ENCODE results near the gene KCNG2.

Gene KCNG2

DNA sequence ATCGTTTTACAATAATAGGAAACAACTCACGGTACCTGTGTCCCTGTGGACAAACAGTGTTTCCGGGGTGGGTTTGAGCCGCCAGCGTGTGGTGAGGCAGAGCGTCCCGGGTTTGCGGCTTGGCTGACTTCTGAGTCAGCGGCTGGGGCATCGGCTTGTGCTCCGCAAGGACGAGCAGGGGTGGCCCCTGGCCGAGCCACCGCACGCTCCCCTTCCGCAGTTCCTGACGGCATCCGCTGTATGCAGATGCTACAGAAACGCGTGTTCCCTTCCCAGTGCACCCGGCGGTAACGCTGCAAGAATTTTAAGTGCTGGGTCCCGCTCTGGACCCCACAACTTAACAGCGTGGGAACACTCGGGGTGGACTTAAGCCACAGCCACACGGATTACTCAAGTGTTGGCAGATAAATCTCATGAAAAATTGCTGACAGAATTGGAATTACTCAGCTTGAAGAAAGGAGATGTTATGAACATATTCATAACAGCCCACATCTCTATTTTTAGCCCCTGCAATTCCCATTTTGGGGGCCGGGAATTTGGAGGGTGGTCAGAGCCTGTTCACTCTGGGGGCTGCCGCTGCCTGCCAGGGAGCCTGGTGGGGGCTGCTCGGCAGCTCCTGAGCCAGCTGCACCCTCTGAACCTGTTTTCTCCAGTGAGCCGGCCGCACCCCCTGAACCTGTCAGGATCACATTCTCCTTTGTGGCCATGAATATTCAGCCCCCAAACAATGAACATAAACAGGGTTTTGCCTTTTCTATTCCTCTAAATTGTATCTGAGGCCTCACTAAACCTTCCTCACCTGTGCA is 12.6 kb upstream of the KCNG2 start:
- DNase-seq (ENCODE audit: low read depth in 2 of 2): no peak

DNA sequence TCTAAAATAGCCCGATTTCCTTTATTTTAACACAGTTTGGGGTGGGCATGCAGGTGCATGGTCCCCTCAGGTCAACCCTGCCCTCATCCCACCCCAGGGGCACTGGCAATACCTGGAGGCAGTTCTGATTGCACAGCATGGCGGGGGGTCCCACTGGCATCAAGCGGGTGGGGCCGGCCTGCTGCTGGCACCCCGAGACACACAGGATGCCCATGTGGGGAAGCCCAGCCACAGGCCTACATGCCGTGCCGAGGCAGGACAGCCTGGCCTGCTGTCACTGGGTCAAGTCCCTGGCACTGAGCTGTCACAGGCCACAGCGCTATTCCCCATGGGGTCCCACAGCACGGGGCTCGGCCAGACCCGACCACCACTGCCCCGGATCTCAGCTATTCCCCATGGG is 11.9 kb upstream of the KCNG2 start:
- no peak for DNase-seq (ENCODE audit: low read depth in 2 of 2)

DNA sequence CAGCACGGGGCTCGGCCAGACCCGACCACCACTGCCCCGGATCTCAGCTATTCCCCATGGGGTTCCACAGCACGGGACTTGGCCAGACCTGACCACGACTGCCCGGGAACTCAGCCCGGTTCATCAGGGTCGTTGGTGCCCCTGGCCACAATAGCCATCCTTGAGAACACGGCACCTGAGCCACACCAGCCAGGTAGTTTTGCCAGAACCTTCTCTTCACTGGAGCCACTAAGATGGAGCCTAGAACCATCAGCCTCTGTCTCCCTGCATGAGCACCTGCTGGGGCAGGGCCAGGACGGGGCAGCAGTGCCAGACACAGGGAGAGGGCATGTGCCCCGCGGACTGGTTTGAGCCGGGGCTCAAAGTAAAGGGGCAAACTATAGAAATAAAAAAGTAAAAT is 11.4 kb upstream of the KCNG2 start:
- no peak for DNase-seq (ENCODE audit: low read depth in 2 of 2)

DNA sequence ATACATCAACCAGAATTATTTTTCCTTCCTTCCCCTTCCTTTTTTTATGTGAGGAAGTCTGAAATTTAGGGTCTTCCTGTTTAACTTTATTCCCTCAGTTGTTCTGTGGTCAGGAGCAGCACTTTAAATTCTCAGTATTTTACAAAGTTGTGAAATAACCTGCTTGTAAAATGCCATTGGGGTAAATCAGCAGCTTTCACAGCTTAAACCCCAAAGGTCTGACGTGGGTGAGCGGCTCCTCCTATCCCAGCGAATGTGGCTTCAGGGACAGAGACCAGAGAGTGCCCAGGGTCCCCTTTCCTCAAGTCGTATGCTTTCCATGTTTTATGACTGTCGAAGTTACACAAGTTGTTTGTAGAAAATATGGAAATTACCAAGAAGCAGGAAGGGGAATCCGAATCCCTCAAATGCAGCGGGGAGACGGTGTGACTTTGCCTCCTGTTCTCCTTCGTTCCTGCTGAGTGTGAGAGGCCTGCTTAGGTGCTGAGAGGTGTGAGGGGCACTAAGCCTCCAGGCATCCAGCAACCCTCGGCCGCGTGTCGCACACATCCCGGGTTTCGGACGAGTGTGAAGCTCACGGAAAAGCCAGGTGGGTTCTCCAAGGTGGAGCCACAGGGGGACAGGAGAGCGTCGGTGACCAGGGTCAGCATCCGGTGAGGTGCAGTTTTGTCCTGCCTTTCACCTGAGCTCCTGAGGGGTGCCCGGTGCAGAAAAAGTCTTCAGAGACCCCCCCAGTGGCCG is 10.8 kb upstream of the KCNG2 start:
- DNase-seq (ENCODE audit: low read depth in 2 of 2): no peak

DNA sequence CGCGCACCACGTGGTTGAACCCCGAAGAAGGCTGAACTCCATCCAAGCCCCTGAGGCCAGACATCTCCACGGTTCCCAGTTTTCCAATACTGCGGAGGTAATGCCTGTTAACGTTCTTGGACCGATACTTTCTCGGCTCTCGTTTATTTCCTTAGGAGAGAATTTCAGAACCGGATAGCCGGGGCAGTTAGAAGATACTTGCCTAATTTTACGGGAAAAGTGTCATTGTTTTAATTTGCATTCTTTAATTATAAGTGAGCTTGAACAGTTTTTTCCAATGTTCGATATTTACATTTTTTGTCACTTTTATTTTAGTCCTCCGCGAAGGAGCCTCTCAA is 10.2 kb upstream of the KCNG2 start:
- DNase-seq (ENCODE audit: low read depth in 2 of 2): no peak

DNA sequence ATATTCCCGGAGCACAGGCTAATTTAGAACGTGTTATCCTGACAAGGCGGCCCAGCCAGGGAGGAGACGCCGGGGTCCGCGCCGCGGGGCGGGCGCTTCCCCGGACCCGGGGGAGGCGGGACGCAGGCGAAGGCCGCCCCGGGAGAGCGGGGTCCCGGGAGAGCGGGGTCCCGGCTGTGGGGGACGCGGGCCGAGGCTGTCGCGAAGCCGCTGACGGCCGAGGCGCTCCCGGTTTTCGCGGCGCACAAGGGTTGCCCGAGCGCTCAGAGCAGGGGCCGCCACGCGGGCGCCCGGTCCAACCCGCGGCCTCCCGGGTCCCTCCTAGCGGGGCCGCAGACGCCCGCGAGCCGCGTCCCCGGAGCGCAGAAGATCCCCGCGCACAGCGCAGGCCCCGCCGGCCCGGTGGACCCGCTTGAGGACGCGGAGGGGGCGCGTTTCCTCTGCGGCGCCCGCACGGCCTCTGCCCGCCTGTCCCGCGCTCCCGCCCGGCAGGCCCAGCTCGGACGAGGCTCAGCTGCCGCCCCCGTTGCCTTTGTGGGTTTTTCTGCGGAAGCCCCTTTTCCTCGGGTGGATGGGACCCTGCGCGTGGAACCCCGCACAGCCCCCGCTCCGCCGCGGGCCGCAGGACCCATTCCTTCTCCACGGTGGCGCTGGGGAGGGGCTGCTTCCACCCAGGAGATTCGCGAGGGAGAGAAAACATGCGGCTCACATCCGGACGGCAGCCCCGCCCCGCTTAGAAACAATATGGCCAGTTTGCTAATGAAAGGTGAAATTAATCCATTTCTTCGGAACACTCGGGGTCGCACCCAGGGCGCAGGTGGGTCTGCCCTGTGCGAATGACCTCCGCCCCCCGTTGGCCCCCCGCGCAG is 9.6 kb upstream of the KCNG2 start:
- no peak for DNase-seq (ENCODE audit: low read depth in 2 of 2)

DNA sequence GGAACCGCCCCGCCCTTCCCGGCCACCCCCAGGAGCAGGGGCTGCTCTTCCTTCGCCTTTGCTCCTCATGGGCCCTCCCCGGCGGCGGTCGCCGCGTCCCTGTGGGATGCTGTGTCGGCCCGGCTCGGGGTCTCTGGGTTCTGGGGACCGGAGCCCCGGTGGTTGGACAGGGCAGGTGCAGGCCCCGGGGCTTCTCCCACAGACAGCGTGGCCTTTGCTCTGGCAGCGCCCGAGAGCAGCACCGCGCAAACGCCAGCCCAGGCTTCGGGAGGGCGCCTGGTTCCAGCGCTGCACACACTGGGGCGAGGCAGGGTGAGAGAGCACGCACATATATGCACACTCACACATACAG is 9.0 kb upstream of the KCNG2 start:
- DNase-seq (ENCODE audit: low read depth in 2 of 2): no peak

DNA sequence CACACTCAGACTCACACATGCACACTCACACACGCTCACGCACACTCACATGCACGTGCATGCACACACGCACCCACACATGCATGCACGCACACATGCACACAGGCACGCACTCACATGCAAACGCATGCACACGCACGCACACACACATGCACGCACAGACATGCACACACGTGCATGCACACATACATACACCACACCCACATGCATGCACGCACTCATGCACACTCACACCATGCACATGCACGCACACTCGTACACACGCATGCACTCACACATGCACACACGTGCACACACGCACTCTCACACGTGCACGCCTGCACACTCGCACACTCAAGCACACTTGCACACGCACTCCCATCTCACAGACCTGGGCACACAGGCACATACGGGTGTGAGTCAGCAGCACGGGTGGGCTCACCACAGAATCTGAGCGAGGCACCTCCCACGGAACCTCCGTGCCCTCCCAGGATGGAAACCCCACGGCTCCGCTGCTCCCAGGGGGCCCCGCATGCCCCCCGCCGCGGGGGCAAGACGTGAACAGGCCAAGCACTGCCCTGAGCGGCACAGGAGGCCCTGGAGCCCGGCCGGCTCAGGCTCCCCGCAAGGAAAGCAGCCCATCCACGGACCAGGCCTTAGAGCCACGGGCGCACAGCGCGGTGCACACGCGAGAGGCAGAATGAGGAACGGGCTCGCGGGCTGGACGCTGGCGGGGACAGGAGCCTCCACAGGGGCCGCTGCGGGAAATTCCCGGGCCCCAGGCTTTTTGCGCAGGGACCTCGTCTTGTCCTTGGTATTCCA is 8.4 kb upstream of the KCNG2 start:
- DNase-seq (ENCODE audit: low read depth in 2 of 2): no peak

DNA sequence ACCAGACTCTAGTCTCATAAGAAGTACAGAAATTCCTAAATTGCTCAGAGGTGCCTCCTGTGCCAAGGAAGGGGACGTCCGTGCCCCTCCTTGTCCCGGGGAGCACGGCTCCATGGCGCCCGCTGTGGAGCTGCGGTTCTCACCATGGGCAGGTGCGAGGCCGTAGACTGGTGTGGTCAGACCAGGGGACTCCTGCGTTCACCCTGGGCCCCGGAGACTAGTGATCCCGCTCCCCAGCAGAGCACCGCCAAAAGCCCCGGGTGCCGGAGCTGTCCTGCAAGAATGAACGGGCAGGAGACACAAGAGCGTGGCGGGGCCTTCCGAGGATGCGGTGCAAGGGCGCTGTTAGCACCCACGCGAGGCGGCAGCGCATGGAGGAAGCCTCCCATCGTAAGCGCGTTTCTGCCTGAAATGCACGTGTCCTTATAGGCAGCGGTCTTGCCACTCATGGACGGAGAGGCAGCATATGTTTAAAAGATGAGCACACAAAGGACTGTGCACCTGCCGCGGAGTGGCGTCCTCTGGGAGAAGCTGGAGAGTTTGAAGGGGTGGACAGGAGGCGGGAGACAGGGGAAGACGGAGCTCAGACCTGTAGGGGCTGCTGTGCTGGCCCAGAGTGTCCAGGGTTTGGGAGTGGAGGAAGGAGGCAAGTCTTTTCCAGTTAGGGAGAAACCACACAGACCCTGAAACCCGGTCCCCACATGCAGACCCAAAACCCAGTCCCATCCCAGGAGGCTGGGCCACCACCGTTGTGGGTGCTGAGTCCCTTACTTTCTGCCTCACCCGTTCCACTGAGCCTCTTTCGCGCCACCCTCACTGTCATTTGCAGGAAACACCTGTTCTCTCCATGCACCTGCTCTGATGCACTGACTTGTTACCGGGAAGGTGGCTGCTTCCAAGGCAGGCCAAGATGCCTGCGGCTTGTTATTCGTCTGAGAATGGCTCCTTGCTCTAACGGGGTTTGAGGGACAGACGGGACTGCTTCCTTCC is 7.5 kb upstream of the KCNG2 start:
- DNase-seq (ENCODE audit: low read depth in 2 of 2): no peak

DNA sequence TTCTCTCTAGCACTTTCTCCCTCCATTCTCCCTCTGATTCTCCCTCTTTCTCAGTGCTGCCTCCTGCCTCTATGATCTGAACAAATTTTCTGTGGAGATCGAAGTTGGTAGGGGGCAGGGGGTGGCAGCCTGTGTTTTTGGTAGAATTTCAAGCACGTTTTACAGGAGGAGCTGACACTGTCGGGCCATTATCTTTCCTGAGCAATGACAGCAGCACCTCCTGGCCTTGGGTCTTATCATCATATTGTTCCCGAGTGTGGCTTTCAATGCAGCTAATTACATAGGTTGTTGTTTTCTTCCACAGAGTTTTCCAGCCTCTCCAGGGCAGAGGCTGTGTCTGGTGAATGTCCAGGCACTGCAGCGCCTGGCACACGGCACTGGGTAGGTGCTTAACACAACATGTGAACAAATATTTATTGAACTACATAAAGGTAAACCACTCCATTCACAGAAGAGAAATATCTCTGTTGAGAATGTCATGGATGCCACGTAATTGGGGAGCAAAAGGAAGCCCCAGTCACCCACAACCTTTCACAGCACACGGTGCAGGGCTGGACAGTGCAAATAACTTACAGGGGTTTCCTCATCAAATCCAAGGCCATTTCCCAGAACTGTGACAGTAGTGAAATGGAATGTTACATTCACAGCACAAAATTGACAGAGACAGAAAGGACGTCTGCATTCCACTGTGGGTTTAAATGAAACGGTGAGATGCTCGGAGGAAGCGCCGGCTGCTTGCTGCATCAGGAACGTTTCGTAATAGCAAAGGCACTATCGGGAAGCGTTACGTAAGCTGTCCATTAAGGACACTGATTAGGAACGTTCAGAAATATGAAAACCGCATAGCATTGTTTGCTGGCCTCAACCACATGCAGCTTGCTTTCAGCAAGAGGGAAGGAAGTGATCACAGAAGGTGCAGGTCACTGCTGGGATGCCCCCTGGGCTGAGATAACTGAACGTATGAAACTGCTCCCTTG is 6.5 kb upstream of the KCNG2 start:
- no peak for DNase-seq (ENCODE audit: low read depth in 2 of 2)

DNA sequence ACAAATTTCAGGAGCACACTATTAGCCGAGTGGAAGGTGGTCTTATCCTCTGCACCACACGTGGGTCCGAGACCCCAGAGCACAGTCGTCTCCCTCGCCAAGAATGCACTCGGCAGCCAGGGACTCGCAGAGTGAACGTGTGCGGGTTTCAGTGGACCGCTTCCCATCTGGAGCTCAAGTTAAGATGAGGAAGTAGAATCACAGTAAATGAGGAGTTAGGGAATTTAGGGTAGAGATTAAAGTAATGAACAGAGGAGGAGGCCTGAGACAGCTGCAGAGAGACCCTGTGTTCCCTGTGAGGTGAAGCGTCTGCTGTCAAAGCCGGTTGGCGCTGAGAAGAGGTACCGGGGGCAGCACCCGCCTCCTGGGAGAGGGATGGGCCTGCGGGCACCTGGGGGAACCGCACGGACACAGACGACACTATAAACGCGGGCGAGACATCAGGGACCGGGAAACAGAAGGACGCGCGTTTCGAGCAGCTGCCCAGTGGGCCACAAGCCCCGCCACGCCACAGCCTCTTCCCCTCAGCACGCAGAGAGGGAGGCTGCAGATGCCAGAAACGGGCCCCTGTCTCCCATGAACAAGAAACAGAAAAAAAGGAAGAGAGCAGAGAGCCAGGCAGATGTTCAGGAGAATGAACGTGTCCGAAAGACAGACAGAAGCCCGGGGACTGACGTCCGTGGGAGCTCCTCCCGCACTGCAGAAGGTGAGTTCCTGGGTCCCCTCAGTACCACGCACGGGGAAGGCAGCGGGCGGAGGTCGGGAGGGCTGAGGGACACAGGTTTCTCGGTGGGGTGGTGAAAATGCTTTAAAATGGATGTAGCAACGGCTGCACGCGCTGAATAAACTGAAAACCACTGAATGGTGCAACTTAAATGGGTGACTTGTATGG is 5.4 kb upstream of the KCNG2 start:
- no peak for DNase-seq (ENCODE audit: low read depth in 2 of 2)

DNA sequence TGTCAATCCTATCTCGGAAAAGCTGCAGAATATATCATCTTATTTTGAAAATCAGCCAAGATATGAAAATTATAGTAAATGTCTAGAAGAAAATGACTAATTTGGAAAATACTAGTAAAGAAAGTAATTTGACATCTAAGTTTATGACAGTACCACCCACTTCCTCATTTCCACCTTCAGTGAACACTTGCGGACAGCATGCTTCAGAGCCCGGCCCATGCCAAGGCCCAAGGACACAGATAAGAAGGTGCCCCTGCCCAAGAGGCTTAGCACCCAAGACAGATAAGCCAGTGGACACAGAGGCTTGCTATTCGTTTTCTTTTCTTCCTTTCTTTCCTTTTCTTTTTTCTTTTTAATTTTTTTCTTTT is 4.8 kb upstream of the KCNG2 start:
- no peak for DNase-seq (ENCODE audit: low read depth in 2 of 2)

DNA sequence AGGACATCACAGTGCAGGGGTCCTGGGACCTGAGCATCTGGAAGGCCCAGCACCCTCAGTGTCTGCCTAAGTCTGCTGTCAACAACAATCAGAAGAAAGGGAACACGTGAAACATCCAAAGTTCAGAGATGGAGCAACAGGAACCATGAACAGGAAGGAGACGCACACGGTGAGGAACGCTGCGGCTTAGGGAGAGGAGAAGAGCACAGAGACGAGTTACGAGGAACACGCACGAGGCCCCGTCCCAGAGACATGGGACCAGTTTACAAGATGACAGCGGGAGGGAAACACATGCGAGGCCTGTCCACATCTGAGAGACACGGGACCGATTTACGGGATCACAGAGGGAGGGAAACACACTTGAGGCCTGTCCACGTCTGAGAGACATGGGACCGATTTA is 2.9 kb upstream of the KCNG2 start:
- DNase-seq (ENCODE audit: low read depth in 2 of 2): no peak

DNA sequence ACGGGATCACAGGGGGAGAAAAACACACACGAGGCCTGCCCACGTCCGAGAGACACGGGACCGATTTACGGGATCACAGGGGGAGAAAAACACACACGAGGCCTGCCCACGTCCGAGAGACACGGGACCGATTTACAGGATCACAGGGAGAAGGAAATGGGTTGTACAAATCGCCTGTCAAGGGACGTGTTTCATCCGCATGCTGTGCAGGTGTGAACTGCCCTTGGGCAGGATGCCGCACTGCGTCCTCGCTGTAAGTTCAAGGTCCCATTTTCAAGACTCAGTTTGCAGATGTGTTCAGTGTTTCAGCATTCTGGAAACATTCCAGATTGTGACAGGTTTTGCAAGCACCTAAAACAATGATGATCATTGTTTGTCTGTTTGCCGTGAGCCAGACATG is 2.3 kb upstream of the KCNG2 start:
- DNase-seq (ENCODE audit: low read depth in 2 of 2): no peak

DNA sequence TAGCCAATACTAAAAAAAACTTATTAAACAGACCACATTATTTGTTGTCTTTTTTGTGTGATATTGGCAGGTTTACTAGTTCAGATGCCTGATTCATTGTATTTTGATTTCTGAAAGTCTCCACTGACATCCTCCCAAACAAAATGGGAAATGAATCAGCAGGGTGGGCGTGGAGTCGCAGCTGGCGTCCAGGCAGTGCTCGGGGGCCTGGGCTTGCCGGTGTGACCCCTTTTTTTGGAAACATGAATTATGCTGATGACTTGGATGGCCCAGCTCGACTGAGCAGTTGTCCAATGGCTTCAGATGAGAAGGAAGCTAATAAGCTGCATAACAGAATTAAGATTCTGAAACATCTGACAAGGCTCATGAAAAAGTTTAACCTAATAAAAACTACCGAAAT is 1.7 kb upstream of the KCNG2 start:
- DNase-seq (ENCODE audit: low read depth in 2 of 2): no peak

DNA sequence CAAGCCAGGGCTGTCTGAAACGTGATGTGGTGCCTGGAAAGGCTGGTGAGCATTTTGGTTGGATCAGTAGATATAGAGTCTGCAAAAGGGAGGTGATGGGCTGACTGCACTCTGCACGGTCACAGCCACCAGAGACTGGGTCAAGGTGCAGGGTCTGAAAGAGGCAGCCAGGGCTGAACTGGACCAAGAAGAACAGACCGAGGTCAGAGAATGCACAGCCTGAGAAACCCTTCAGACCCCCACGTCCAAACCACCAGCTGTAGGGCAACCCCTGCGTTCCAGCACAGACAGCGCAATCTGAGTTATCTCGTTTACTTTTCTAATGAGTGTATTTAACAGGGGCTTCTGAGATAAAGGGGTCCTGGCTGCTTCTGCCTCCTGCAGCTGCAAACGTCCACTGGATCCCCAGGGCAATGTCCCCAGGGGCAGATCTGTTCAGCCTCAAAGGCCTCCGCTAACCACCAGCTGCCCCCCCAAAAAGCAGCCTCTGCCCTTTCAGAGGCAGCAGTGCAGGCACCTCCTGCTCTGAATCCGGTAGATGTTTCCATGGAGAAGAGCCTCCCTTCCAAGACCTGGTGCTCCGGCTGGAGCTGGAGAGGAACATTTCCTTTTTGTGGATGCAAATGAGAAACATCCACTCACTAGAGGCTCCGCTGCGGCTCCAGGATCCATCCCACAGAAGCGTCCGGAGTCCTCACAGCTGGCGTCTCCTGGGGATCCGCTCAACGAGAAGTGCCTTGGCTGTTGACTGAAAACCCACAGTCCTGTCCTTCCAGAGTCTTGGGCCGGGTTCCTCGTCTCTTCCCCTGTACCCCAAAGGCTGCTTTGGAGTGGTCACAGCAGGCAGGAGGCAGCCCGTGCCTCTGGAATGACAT is 970 bp upstream of the KCNG2 start:
- no peak for DNase-seq (ENCODE audit: low read depth in 2 of 2)

DNA sequence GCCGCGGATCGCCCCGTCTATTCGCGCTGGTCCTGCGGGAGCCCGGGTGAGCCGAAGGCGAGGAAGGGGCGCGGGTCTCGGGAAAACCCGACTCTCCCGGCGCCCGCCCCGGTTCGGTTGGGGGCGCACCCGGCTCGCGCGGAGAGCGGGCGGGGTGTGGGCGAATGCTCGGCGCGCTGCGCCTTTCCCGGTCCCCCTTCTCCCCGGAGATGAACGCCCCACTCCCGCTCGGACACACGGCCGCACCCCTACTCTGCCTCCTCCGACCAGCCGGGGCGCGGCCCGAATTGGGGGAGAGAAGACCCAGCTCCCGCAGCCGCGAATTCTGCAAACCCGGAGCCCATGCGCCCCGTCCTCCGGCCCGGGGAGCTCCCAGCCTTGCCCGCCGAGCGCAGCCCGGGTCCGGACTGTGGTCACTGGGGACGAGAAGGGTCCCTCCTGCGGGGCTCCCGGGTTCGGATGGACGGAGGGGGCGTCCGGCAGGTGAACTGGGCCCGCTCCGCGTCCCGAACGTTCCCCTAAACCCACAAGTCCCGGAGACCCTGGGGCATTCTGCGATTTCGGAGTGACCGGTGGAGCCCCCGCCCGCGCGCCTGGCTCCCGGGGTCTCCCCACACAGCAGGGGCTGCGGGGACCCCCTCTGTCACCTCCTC is 734 bp downstream of the KCNG2 start:
- no peak for DNase-seq (ENCODE audit: low read depth in 2 of 2)
